NCI-H2227 (cell line): ENCODE data around the gene ITGBL1.

ENCODE experiments used
- DNase-seq: peaks from one replicate; lab custom pipeline; 2025; ENCODE audit not compliant: unreplicated experiment; lab: John Stamatoyannopoulos, UW

Gene ITGBL1

GRCh38 chr13:101451641-101452040 lies 834 bp upstream of the ITGBL1 start:
- no peak for DNase-seq

GRCh38 chr13:101453784-101454201 lies 1.3 kb downstream of the ITGBL1 start:
- DNase-seq, result peak; percentile 19

- DNase-seq, result no peak
Measured at GRCh38 chr13:101454767-101455166, 2.3 kb downstream of the ITGBL1 start.

GRCh38 chr13:101455863-101456262 lies 3.4 kb downstream of the ITGBL1 start:
- DNase-seq, result no peak

GRCh38 chr13:101457176-101457575 lies 4.7 kb downstream of the ITGBL1 start:
- no peak for DNase-seq

- DNase-seq, result no peak
Measured at GRCh38 chr13:101465877-101466276, 13.4 kb downstream of the ITGBL1 start.

GRCh38 chr13:101467415-101467814 lies 14.9 kb downstream of the ITGBL1 start:
- no peak for DNase-seq

- no peak for DNase-seq
Measured at GRCh38 chr13:101473458-101473857, 21.0 kb downstream of the ITGBL1 start.

GRCh38 chr13:101474419-101474957 lies 22.0 kb downstream of the ITGBL1 start:
- peak; percentile 28 for DNase-seq

GRCh38 chr13:101475536-101475935 lies 23.1 kb downstream of the ITGBL1 start:
- no peak for DNase-seq

GRCh38 chr13:101481421-101481820 lies 28.9 kb downstream of the ITGBL1 start:
- DNase-seq, result no peak

GRCh38 chr13:101486708-101487437 lies 34.4 kb downstream of the ITGBL1 start:
- DNase-seq, result no peak

GRCh38 chr13:101487438-101487830 lies 35.0 kb downstream of the ITGBL1 start:
- DNase-seq, result no peak

- no peak for DNase-seq
Measured at GRCh38 chr13:101488734-101489133, 36.3 kb downstream of the ITGBL1 start.

- DNase-seq, result no peak
Measured at GRCh38 chr13:101489643-101490405, 37.3 kb downstream of the ITGBL1 start.

GRCh38 chr13:101490406-101491015 lies 38.0 kb downstream of the ITGBL1 start:
- DNase-seq, result no peak

GRCh38 chr13:101492251-101492910 lies 39.9 kb downstream of the ITGBL1 start:
- DNase-seq, result no peak

- DNase-seq, result no peak
Measured at GRCh38 chr13:101493541-101493940, 41.1 kb downstream of the ITGBL1 start.

GRCh38 chr13:101499406-101499805 lies 46.9 kb downstream of the ITGBL1 start:
- DNase-seq, result no peak

GRCh38 chr13:101502618-101503017 lies 50.1 kb downstream of the ITGBL1 start:
- no peak for DNase-seq

- DNase-seq, result no peak
Measured at GRCh38 chr13:101511161-101511560, 58.7 kb downstream of the ITGBL1 start.
